AML-193 (cell line): Measurements from ENCODE around the gene GATA5.
"Not testable (repeated sequence)": the region's sequence is repeated elsewhere in the genome, so short reads cannot be mapped to it uniquely, and the experiment has no call there.

ENCODE experiments used
- DNase-seq, 2 experiments: peaks; one replicate each; lab custom pipeline; 2025; lab: John Stamatoyannopoulos, UW

GATA5 gene

DNA sequence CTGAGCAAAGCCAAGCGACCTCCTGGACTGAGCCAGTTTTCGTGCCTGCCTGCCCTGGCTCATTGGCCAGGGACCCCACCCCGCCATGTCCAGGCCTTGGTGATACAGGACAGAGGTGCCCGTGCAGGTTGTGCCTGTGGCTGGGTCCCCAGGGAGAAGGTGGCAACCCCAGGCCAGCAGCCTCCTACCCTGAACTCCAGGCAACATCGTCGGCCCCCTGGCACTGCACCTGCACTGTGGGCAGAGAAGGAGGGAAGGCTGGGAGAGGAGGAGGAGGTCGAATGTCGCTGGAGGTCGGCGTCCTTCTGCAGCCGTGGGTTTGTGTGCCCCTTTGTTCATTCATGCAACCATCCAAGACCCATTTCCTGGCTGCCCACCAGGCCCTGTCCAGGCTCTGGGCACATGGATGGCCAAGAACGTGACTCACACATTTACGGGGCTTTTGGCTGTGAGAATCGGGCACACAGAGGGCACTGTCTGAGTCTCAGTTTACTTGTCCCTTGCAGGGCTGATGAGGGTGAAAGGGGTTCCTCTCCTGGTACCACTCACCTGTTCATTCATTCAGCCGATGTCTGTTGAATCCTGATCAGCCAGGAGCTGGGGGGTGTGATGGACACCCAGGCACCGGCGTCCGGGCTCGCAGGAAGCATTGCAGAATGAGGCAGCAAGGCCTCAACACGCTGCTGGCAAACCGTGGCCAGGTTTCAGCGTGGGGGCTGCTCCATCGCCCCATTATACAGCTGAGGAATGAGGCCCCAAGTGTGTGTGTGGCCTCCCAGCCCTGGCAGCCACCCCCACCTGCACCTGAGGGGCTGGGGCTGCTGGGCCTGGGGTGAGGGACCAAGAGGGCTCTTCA, 46.1 kb downstream of the GATA5 start:
- no peak for DNase-seq

DNA sequence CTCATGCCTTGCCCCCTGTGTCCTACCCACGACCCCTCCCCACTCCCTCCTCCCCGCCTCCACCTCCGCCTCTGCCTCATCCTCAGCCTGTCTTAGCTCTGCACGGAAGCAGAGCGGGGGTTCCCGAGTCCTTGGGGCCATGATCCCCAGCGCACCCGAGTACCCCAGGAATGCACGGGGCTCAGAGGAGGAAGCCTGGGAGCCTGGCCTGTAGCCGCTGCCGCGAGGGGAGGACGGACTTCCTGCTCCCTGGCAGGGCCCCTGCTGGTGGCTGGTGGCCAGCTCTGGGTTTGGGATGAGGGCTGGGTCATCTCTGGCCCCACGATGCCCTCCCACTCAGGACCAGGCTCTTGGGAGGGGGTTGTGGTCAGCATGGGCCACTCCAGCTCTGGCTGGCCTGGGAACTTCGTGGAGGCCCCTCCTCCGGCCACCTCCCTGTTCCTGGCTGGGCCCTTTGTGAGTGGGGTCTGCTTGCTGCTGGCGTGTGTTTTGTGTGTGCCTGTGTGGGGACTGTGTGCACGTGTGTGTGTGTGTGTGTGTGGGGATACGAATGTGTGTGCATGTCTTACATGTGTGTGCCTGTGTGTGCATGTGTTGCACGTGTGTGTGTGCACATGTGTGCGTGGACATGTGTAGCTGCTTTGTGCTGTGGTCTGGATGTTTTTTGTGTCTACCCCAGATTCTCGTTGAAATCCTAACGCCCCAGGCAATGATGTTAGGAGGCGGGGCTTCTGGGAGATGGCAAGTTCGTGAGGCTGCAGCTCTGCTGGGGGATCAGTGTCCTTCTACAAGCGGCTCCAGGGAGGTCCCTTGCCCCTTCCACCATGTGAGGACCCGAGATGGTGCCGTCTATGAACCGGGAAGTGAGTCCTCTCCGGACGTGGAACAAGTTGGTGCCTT, 47.1 kb downstream of the GATA5 start:
- no peak for DNase-seq

GRCh38 chr20:62428002-62428372, 47.8 kb downstream of the GATA5 start:
- no peak for DNase-seq

DNA sequence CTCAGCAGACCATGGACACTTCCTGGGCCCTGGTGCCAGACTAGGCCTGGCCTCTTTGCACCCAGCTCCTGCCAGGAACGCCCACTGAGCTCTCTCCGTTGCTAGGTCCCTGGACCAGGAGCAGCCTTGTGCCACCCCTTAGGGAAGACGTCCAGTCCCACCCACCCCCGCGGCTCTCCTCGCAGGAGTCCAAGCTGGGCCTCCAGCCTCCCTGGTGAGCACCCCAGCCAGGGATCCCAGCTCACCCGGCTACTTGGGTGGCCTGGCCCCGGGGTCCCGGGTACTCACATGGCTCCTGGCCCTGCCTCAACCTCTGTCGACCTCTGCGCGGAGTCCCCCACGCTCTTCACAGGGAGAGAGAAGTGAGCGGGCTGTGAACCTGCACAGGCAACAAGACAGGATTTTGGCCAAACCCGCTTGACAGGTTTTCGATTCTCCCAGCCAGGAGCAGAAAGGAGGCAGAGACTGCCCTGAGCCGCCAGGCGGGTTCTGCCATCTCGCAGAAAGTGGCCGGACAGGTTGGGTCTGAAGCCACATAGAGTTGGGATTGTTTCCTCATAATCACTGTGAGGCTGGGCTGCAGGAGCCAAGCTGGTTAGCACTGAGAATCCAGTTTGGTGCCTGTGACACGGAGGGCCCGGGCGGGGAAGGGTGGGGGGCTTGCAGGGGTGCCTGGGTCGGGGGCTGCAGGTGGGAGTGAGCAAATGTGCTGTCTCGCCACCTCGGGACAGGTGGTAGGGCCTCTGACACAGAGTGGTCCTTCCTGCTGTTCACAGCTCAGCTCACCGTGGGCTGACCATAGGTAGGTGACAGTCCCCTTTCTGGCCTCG, 48.4 kb downstream of the GATA5 start, which contains the start of gene RBBP8NL:
TSS of gene RBBP8NL (minus strand) at position 368 of the 830 bp plus-strand sequence. CDS start 7,892 bp downstream, outside the sequence.
- DNase-seq, result no peak

GRCh38 chr20:62426699-62427131, 49.1 kb downstream of the GATA5 start:
- no peak for DNase-seq

DNA sequence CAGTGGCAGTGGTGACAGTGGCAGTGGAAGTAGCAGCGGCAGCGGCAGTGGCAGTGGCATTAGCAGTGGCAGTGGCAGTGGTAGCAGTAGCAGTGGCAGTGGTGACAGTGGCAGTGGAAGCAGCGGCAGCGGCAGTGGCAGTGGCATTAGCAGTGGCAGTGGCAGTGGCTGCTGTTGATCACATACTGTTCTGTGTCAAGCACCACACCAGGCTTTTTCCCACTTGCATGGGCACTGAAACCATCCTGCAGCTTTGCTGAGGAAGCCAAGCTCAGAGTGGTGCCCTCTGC, 49.8 kb downstream of the GATA5 start:
- DNase-seq, result not testable (repeated sequence)

GRCh38 chr20:62425281-62426058, 50.3 kb downstream of the GATA5 start:
- no peak for DNase-seq

- DNase-seq, result no peak
Measured at GRCh38 chr20:62424249-62425107, 51.3 kb downstream of the GATA5 start.

- DNase-seq, result no peak
Measured at GRCh38 chr20:62423326-62423706, 52.5 kb downstream of the GATA5 start.

- DNase-seq, result no peak
Measured at GRCh38 chr20:62422636-62423325, 53.0 kb downstream of the GATA5 start.

DNA sequence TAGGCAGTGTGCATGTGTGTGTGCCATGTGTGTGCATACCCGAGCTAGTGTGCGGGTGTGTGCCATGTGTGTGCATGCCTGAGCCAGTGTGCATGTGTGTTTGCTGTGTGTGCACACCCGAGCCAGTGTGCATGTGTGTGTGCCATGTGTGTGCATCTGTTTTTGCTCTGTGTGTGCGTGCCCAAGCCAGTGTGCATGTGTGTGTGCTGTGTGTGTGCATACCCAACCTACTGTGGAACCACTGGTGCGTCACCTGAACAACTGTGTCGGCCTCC, 54.1 kb downstream of the GATA5 start:
- no peak for DNase-seq

GRCh38 chr20:62420846-62421715, 54.7 kb downstream of the GATA5 start:
- no peak for DNase-seq

- DNase-seq, result no peak
Measured at GRCh38 chr20:62419759-62420158, 56.0 kb downstream of the GATA5 start.

DNA sequence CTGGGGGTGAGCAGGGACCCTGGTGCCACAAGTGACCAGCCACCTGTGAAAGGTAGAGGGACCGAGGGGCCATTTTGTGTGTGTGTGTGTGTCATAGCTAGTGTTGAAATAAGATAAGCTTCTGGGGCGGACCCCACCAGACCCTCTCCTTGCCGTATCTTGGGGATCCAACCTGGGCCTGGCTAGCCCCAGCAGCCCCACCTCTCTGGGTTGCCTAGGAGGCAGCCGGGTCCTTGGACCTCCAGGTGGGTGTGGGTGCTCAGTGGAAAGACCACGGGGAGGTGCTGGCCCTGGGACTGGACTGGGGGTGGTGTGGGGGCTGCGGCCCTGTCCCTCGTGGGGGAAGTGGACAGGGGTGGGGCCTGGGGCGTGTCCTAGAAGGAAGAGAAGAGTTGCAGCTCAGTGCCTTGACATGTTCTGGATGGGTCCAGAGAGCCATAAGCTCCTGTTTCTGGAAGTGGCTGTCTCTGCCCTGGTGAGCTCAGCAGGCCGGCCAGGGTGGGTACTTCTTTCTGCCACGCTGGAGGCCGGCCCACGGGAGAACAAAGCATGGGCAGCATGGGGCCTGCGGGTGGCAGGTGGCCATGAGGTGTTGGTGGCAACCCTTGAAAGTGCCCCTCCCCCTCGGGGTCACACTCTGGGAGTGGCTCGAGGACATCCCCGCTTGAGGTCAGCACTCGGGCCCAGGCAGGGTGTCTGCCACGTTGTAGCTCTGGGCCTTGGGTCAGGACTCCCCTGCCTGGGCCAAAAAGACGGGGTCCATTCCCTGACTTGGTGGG, 56.9 kb downstream of the GATA5 start:
- DNase-seq, result no peak

GRCh38 chr20:62417981-62418708, 57.6 kb downstream of the GATA5 start:
- no peak for DNase-seq

GRCh38 chr20:62416651-62417637, 58.9 kb downstream of the GATA5 start:
- no peak for DNase-seq
